Activated gamma-delta T cell treated with anti-CD3 and anti-CD28 coated beads, Interleukin-2, amount 50 U/mL, for 16 hours (primary cell): ENCODE data around the gene AGXT.
A peak's percentile ranks its signal among the peaks of the same experiment; 100 is the strongest.
"Not testable (repeated sequence)": the region's sequence is repeated elsewhere in the genome, so short reads cannot be mapped to it uniquely, and the experiment has no call there.

Experiments used
- DNase-seq: peaks from one replicate; pipeline ENCODE4 v3.0.0-alpha.2; 2020; ENCODE audit warnings: low read depth

AGXT gene

GRCh38 chr2:240840435-240841060 lies 28.1 kb upstream of the AGXT start:
- DNase-seq: no peak

- not testable (repeated sequence) for DNase-seq
Observed at GRCh38 chr2:240846309-240846708, 22.3 kb upstream of the AGXT start.

- DNase-seq: no peak
Observed at GRCh38 chr2:240846873-240847595, 21.6 kb upstream of the AGXT start.

- DNase-seq: no peak
Observed at GRCh38 chr2:240847817-240848216, 20.8 kb upstream of the AGXT start.

- no peak for DNase-seq
Observed at GRCh38 chr2:240848900-240849680, 19.5 kb upstream of the AGXT start.

- DNase-seq: no peak
Observed at GRCh38 chr2:240850026-240850425, 18.6 kb upstream of the AGXT start.

DNA sequence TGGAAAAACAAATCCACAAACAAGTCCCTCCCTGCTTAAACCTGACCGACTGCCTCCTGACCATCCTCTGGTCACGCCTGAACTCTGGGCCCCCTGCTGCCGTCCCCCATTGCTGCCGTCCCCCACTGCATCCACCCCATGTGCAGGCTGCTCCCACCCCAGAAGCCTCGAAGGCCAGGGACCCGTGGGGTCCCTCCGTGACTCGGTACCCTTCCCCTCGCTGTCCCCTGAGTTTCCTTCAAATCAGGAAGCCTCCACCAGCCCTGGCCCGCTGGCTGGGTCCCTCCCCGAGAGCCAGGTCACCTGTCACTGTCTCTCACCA lies 17.9 kb upstream of the AGXT start:
- DNase-seq: no peak

DNA sequence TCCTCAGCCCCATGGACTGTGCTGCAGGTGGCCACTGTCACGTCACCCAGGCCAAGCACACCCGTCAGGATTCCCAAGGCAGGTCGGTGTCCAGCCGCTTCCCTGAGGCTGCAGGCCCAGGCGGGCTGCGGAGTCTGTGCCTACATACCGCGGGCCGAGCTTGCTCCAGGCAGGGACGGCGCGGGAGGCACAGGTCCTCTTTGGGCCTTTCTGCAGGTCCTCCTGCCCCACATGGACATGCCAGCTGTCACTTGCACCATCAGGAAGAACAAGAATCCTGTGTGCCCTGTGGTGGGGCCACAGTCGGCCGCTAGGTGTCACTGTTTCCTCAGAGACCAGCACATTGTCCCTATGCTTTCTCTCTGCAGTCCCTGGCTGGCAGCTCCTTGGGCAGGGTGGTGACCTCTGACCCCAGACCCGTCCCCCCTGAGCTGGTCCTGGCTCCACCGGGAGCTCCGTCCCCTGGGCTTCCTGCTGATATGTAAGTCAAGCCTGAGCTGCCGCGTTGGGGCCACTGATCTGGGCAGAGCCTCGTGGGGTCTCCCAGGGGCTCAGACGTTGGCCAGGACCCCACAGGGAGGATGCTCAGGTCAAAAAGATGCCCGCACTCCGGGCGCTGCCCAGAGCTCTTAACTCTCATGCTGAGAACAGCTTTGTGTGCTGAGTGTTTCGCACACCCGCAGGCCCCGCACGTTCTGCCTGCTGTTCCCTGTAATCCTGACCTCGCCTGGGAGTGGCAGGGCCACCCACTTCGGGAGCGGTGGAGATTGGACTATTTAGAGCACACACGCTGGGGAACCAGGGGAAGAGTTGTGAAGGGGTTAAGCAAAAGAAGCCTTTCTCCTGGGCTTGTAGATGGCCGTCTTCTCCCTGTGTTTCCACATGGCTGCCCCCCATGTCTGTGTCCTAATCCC lies 17.3 kb upstream of the AGXT start:
- DNase-seq: peak; percentile 70

GRCh38 chr2:240852671-240853314 lies 15.8 kb upstream of the AGXT start:
- DNase-seq: no peak

DNA sequence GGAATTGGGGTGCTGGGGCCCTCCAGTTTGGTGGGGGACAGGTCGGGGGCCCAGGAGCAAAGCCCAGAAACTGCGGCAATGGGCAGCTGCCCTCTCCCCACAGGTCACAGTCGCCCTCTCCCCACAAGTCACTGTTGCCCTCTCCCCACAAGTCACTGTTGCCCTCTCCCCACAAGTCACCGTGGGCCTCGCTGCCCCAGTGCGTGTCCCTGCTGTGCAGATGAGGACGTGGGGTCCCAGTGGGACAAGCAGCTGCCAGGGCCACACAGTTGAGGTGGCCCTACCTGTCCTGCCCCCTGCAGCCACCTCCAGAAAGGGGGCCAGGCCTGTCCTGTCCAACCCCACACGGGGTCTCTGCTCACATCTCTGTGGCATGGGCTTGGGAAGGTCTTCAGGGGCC lies 13.0 kb upstream of the AGXT start:
- DNase-seq: no peak

- DNase-seq: no peak
Observed at GRCh38 chr2:240856151-240856980, 12.3 kb upstream of the AGXT start.

GRCh38 chr2:240857039-240858008 lies 11.3 kb upstream of the AGXT start:
- DNase-seq: no peak

GRCh38 chr2:240858321-240858720 lies 10.3 kb upstream of the AGXT start:
- DNase-seq: no peak

GRCh38 chr2:240858871-240859270 lies 9.8 kb upstream of the AGXT start:
- no peak for DNase-seq

GRCh38 chr2:240861547-240861946 lies 7.1 kb upstream of the AGXT start:
- no peak for DNase-seq

- DNase-seq: no peak
Observed at GRCh38 chr2:240864475-240864874, 4.1 kb upstream of the AGXT start.

- DNase-seq: no peak
Observed at GRCh38 chr2:240865391-240865790, 3.2 kb upstream of the AGXT start.

DNA sequence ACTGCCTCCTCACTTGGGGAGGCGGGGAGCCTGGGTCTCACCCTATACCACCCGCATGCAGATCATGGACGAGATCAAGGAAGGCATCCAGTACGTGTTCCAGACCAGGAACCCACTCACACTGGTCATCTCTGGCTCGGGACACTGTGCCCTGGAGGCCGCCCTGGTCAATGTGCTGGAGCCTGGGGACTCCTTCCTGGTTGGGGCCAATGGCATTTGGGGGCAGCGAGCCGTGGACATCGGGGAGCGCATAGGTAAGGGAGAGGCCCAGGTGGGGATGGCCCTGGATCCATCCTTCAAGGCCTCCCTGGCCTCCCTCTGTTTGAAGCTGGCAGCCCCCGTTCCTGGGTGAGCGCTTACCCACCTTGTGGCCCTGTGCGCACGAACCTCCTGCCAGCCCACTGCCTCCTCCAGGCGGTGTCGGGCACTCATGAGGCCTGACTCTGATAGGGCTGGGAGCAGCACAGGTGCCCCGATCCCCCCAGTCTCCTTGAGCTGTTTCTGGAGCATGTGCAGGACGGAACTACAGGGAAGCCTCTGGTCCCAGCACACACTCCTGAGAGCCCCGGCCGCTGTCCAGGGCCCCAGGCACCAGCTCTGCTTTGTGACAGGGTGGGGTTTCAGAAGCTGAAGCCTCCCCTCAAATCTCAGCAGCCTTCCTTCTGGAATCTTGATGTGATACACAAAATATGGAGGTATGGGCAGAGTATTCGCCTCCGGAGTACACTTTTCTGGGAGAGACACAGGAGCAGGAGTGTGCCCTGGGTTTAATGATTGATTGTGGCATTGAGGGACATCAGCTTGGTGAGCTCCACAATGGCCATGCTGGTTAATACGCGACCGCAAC lies 708 bp downstream of the AGXT start:
- no peak for DNase-seq
